Karpas-422 (cell line): ENCODE data around the gene ACP4. TPM values are rescaled to one million over a fixed set of nuclear protein-coding genes. Genes with fewer than 3 reads are reported as not detected.
A peak's percentile ranks its signal among the peaks of the same experiment; 100 is the strongest.
"Not testable (repeated sequence)": the region's sequence is repeated elsewhere in the genome, so short reads cannot be mapped to it uniquely, and the experiment has no call there.

Experiments used
- DNase-seq: peaks from one replicate; pipeline ENCODE4 v3.0.0-alpha.2; 2015
- H2AFZ ChIP-seq: fragments of 200-600 bp; sonication (generic); 2 replicates; pipeline ENCODE4 v1.6.1; 2014; ENCODE audit warnings: antibody characterized with exemption, low read length, mixed read lengths
- H3K27ac ChIP-seq: fragments of 200-600 bp; sonication (generic); 2 replicates; pipeline ENCODE4 v1.5.1; 2014; ENCODE audit warnings: mild to moderate bottlenecking, low read length, moderate library complexity
- H3K27me3 ChIP-seq: fragments of 200-600 bp; sonication (generic); 2 replicates; pipeline ENCODE4 v1.6.1; 2014; ENCODE audit warnings: low read length, mixed read lengths
- H3K36me3 ChIP-seq: fragments of 200-600 bp; sonication (generic); 2 replicates; pipeline ENCODE4 v1.6.1; 2014; ENCODE audit warnings: low read length, mixed read lengths; ENCODE audit not compliant: insufficient read depth
- H3K4me1 ChIP-seq: fragments of 200-600 bp; sonication (generic); 2 replicates; pipeline ENCODE4 v1.6.1; 2014; ENCODE audit warnings: mild to moderate bottlenecking, low read length, mixed read lengths
- H3K4me2 ChIP-seq: fragments of 200-600 bp; sonication (generic); 2 replicates; pipeline ENCODE4 v1.6.1; 2014; ENCODE audit warnings: low read length, low read depth, mild to moderate bottlenecking; ENCODE audit not compliant: poor library complexity, severe bottlenecking
- H3K4me3 ChIP-seq: fragments of 200-600 bp; sonication (generic); 2 replicates; pipeline ENCODE4 v1.5.1; 2014; ENCODE audit warnings: mild to moderate bottlenecking, antibody characterized with exemption, low read length, mixed read lengths
- H3K79me2 ChIP-seq: fragments of 200-600 bp; sonication (generic); 2 replicates; pipeline ENCODE4 v1.6.1; 2014; ENCODE audit warnings: mild to moderate bottlenecking, low read length, mixed read lengths
- H3K9ac ChIP-seq: fragments of 200-600 bp; sonication (generic); 2 replicates; pipeline ENCODE4 v1.6.0; 2014; ENCODE audit warnings: low read length
- H3K9me2 ChIP-seq: fragments of 200-600 bp; sonication (generic), shearing (Covaris generic); replicated peaks from 2 replicates; pipeline ENCODE4 v1.6.0; 2014; ENCODE audit warnings: mild to moderate bottlenecking, low read length, moderate library complexity; ENCODE audit not compliant: insufficient read depth
- H3K9me3 ChIP-seq: fragments of 300-700, 200-600 bp; sonication (generic); 2 replicates; pipeline ENCODE4 v1.6.1; 2014; ENCODE audit warnings: low read length, mixed read lengths
- H4K20me1 ChIP-seq: fragments of 200-600 bp; sonication (generic); 2 replicates; pipeline ENCODE4 v1.6.1; 2014; ENCODE audit warnings: mild to moderate bottlenecking, antibody characterized with exemption, low read length, low read depth; ENCODE audit not compliant: insufficient read depth
- total RNA-seq: library from RNA; depleted of rRNA; stranded (reverse); fragments of >200 nt; shearing (Covaris generic); gene quantifications from 2 replicates; pipeline ENCODE4 v1.2.3, GENCODE V29; 2014; ENCODE audit warnings: low replicate concordance; rRNA removed

Gene ACP4, protein sequence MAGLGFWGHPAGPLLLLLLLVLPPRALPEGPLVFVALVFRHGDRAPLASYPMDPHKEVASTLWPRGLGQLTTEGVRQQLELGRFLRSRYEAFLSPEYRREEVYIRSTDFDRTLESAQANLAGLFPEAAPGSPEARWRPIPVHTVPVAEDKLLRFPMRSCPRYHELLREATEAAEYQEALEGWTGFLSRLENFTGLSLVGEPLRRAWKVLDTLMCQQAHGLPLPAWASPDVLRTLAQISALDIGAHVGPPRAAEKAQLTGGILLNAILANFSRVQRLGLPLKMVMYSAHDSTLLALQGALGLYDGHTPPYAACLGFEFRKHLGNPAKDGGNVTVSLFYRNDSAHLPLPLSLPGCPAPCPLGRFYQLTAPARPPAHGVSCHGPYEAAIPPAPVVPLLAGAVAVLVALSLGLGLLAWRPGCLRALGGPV
- total RNA-seq = not detected in 2 replicates

DNA sequence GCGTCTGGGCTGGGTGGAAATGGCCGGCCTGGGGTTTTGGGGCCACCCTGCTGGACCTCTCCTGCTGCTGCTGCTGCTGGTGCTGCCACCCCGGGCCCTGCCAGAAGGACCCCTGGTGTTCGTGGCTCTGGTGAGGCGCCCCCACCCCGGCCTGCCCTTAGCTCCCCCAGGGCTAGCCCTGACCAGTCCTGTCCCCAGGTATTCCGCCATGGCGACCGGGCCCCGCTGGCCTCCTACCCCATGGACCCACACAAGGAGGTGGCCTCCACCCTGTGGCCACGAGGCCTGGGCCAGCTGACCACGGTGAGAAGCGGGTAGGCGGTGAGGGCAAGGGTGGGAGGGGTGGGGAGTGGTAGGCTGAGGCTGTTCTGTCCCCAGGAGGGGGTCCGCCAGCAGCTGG is at the start of gene ACP4:
TSS of gene ACP4 (plus strand) at position 20 of the 400 bp plus-strand sequence. CDS start at position 20, 0 bp downstream.
- H3K4me3 ChIP-seq = no peak within 1 kb of the TSS
- H3K9me3 ChIP-seq = no peaks in the 10 kb centered on the region
- H3K9ac ChIP-seq = no peak within 1 kb of the TSS
- no peaks in the 10 kb centered on the region for H3K79me2 ChIP-seq
- H3K36me3 ChIP-seq = no peaks in the 10 kb centered on the region
- DNase-seq = no peak
- H3K27me3 ChIP-seq = no peaks in the 10 kb centered on the region
- no peak within 1 kb of the TSS for H2AFZ ChIP-seq
- H3K4me2 ChIP-seq = no peak within 1 kb of the TSS
- no peak within 1 kb of the TSS for H3K27ac ChIP-seq
- no peaks in the 10 kb centered on the region for H4K20me1 ChIP-seq
- no peaks in the 10 kb centered on the region for H3K9me2 ChIP-seq
- H3K4me1 ChIP-seq = no peaks in the 10 kb centered on the region

DNA sequence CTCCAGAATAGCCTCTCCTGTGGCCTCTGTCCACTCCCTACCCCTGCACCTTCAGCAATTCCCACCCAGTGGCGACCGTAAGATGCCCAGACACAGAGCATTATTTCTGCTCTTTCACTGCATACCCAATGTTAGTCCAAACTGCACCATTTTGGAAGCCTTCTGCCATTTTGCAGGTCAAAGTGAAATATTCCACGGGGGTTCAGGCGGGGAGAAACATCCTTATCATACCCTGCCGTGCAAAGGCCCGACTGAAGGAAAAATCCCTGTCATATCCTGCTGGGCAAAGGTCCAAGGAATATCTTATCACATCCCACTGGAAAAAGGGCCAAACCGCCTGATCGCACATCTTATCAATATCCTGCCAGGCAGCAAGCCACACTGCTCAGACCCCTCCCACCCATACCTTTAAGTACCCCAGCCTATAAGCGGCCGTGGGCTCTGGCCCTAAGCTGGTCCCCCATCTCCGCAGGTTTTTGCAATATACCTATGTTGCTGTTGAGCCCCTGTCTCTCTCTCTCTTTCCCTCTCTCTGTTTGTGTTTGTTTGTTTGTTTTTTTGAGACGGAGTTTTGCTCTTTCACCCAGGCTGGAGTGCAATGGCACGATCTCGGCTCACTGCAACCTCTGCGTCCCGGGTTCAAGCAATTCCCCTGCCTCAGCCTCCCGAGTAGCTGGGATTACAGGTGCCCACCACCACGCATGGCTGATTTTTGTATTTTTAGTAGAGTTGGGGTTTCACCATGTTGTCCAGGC is 48.9 kb upstream of the ACP4 start:
- H3K4me2 ChIP-seq = no peak overlapping the region
- H3K9me3 ChIP-seq = no peaks in the 10 kb centered on the region
- H3K79me2 ChIP-seq = no peaks in the 10 kb centered on the region
- no peak overlapping the region for H2AFZ ChIP-seq
- no peaks in the 10 kb centered on the region for H3K27me3 ChIP-seq
- peaks cover 13% of the 10 kb centered on the region for H3K4me1 ChIP-seq
- H3K36me3 ChIP-seq = no peaks in the 10 kb centered on the region
- H3K27ac ChIP-seq = no peak overlapping the region
- no peak overlapping the region for H3K9ac ChIP-seq
- no peaks in the 10 kb centered on the region for H4K20me1 ChIP-seq
- no peaks in the 10 kb centered on the region for H3K9me2 ChIP-seq
- H3K4me3 ChIP-seq = no peak overlapping the region
- no peak for DNase-seq

DNA sequence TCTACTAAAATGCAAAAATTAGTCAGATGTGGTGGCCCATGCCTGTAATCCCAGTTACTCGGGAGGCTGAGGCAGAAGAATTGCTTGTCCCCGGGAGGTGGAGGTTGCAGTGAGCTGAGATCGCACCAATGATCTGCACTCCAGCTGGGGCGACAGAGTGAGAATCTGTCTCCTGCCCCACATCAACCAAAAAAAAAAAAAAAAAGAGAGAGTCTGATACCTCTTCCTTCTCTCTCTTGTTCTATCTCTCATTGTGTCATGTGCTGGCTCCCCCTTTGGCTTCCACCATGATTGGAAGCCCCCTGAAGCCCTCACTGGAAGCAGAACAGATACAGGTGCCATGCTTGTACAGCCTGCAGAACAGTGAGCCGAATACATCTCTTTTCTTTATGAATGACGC is 46.7 kb upstream of the ACP4 start:
- no peak overlapping the region for H2AFZ ChIP-seq
- no peaks in the 10 kb centered on the region for H3K9me3 ChIP-seq
- no peaks in the 10 kb centered on the region for H4K20me1 ChIP-seq
- H3K9ac ChIP-seq = no peak overlapping the region
- no peaks in the 10 kb centered on the region for H3K79me2 ChIP-seq
- H3K9me2 ChIP-seq = no peaks in the 10 kb centered on the region
- H3K4me2 ChIP-seq = no peak overlapping the region
- H3K27me3 ChIP-seq = no peaks in the 10 kb centered on the region
- no peak overlapping the region for H3K4me3 ChIP-seq
- no peaks in the 10 kb centered on the region for H3K36me3 ChIP-seq
- no peak overlapping the region for H3K27ac ChIP-seq
- no peak for DNase-seq
- peaks cover 10% of the 10 kb centered on the region for H3K4me1 ChIP-seq

DNA sequence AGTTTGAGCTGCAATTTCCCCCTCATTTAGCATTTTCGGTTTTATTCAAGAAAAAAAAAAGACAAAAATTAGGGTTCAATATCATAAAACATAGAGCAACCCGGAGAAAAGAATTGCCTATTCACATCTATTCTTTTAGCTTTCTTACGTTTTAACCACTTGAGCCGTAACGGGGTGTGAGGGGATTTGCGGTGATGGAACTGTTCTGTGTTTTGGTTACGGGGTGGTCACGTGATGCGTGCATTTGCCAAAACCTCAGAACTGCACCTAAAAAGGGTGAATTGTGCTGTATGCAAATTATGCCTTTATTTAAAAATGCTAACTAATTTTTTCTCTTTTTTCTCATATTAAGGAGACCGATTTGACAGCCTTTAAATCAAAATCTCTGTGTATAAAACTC is 45.0 kb upstream of the ACP4 start:
- Histone ChIP-seq H3K27ac (no peak overlapping the region), H3K4me2 (peak overlapping the region; percentile 42), H3K4me1 (peaks cover 10% of the 10 kb centered on the region), H2AFZ (no peak overlapping the region), H3K27me3 (no peaks in the 10 kb centered on the region), H3K4me3 (no peak overlapping the region), H4K20me1 (no peaks in the 10 kb centered on the region), H3K36me3 (no peaks in the 10 kb centered on the region), H3K9ac (no peak overlapping the region), H3K9me3 (no peaks in the 10 kb centered on the region), H3K9me2 (no peaks in the 10 kb centered on the region), H3K79me2 (no peaks in the 10 kb centered on the region)
- peak; percentile 61 for DNase-seq

DNA sequence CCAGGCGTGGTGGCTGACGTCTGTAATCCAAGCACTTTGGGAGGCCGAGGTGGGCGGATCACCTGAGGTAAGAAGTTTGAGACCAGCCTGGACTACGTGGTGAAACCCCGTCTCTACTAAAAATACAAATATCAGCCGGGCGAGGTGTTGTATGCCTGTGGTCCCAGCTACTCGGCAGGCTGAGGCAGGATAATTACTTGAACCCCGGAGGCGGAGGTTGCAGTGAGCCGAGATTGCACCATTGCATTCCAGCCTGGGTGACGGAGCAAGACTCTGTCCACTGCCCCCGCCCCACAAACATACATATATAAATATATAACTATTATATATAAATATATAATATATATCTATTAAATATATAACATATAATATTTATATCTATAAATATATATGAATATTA is 43.1 kb upstream of the ACP4 start:
- H3K9me3 ChIP-seq, H3K27me3 ChIP-seq, DNase-seq, H3K4me2 ChIP-seq, H2AFZ ChIP-seq, H4K20me1 ChIP-seq, H3K27ac ChIP-seq, H3K9ac ChIP-seq, H3K9me2 ChIP-seq, H3K4me3 ChIP-seq, H3K36me3 ChIP-seq, H3K79me2 ChIP-seq: not testable (repeated sequence)
- peaks cover 10% of the 10 kb centered on the region for H3K4me1 ChIP-seq

DNA sequence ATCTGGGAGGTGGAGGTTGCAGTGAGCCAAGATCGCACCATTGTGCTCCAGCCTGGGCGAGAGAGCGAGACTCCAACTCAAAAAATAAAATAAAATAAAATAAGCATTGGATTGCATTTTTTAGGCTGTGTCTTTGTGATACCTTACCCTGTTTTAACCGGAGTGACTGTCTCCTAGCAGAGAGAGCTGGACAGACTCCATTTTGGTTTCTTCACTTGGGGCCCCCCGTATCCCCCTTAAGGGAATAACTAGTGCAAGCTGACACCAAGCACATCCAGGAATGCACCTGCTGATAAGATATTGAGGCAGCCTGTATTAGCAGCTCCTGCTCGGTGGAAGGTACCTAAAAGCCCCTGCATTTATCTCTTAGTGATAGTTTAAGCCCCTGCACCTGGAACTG is 40.7 kb upstream of the ACP4 start:
- Histone ChIP-seq H2AFZ (no peak overlapping the region), H3K4me2 (no peak overlapping the region), H3K27me3 (no peaks in the 10 kb centered on the region), H3K79me2 (no peaks in the 10 kb centered on the region), H3K9me2 (no peaks in the 10 kb centered on the region), H3K9ac (no peak overlapping the region), H3K9me3 (no peaks in the 10 kb centered on the region), H4K20me1 (no peaks in the 10 kb centered on the region), H3K27ac (no peak overlapping the region), H3K36me3 (no peaks in the 10 kb centered on the region), H3K4me3 (no peak overlapping the region), H3K4me1 (peaks cover 10% of the 10 kb centered on the region)
- no peak for DNase-seq

DNA sequence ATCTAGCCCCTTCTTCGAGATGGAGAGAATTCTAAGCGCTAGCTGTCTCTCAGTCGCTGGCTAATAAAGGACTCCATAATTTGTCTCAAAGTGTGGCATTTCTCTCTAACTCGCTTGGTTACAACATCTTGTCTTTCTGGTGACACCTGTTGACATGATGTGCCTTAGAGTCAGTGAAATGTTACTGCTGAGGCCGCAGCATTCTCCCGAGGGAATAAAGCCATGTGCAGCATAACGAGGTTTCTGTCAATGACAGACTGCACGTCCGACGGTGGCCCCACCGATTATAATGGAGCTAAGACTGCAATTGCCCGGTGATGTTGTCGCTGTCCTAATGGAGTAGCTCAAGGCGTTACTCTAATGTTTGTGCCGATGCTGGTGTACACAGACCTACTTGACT is 40.2 kb upstream of the ACP4 start:
- Histone ChIP-seq H3K9me3 (no peaks in the 10 kb centered on the region), H3K4me3 (no peak overlapping the region), H3K36me3 (no peaks in the 10 kb centered on the region), H3K4me2 (no peak overlapping the region), H3K9ac (no peak overlapping the region), H3K27me3 (no peaks in the 10 kb centered on the region), H4K20me1 (no peaks in the 10 kb centered on the region), H3K9me2 (no peaks in the 10 kb centered on the region), H2AFZ (no peak overlapping the region), H3K79me2 (no peaks in the 10 kb centered on the region), H3K4me1 (peaks cover 8% of the 10 kb centered on the region), H3K27ac (no peak overlapping the region)
- DNase-seq = no peak

DNA sequence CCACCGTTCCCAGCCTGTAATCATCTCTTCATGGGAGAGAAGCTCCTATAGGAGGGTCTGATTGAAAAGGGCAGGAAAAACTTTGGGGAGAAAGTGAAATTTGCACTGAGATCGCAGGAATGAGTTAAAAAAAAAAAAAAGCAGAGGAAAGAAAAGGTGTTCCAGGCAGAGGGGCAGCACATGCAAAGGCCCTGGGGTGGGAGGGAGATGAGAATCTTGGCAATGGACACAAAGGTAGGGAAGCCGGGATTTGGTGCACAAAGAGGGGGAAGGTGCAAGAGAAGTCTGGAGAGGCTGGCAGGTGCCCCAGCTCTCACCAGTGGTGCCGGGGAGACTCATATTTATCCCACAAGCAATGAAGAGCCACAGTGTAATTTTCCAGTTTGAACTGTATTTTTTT is 36.3 kb upstream of the ACP4 start:
- H3K9me2 ChIP-seq = no peaks in the 10 kb centered on the region
- H3K27me3 ChIP-seq = no peaks in the 10 kb centered on the region
- no peak overlapping the region for H3K27ac ChIP-seq
- no peaks in the 10 kb centered on the region for H3K79me2 ChIP-seq
- H3K4me3 ChIP-seq = no peak overlapping the region
- no peak for DNase-seq
- no peak overlapping the region for H2AFZ ChIP-seq
- no peaks in the 10 kb centered on the region for H3K9me3 ChIP-seq
- H3K36me3 ChIP-seq = no peaks in the 10 kb centered on the region
- H4K20me1 ChIP-seq = no peaks in the 10 kb centered on the region
- no peaks in the 10 kb centered on the region; the same call in 1 of the 2 replicates for H3K4me1 ChIP-seq
- no peak overlapping the region for H3K4me2 ChIP-seq
- H3K9ac ChIP-seq = no peak overlapping the region
